ENCODE results near the gene ALB.
"Not testable (repeated sequence)": the region's sequence is repeated elsewhere in the genome, so short reads cannot be mapped to it uniquely, and the experiment has no call there.

Gene ALB

DNA sequence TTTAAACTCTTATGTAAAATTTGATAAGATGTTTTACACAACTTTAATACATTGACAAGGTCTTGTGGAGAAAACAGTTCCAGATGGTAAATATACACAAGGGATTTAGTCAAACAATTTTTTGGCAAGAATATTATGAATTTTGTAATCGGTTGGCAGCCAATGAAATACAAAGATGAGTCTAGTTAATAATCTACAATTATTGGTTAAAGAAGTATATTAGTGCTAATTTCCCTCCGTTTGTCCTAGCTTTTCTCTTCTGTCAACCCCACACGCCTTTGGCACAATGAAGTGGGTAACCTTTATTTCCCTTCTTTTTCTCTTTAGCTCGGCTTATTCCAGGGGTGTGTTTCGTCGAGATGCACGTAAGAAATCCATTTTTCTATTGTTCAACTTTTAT lies at the start of gene ALB:
Gene ALB, plus strand, starts transcription at position 246 of the 400 bp plus-strand sequence. Its CDS starts 41 bp downstream, at position 287.
- no peak for DNase-seq

DNA sequence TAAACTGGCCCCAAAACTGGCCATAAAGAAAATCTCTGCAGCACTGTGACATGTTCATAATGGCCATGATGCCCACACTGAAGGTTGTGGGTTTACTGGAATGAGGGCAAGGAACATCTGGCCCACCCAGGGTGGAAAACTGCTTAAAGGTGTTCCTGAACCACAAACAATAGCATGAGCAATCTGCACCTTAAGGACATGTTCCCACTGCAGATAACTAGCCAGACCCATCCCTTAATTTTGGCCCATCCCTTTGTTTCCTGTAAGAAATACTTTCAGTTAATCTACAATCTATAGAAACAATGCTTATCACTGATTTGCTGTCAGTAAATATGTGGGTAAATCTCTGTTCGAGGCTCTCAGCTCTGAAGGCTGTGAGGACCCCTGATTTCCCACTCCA lies 46.9 kb upstream of the ALB start:
- DNase-seq: not testable (repeated sequence)

GRCh38 chr4:73369506-73370199 lies 34.4 kb upstream of the ALB start:
- DNase-seq: not testable (repeated sequence)

GRCh38 chr4:73375328-73375741 lies 28.8 kb upstream of the ALB start:
- no peak for DNase-seq

- no peak for DNase-seq
Measured at GRCh38 chr4:73376251-73376650, 27.8 kb upstream of the ALB start.

DNA sequence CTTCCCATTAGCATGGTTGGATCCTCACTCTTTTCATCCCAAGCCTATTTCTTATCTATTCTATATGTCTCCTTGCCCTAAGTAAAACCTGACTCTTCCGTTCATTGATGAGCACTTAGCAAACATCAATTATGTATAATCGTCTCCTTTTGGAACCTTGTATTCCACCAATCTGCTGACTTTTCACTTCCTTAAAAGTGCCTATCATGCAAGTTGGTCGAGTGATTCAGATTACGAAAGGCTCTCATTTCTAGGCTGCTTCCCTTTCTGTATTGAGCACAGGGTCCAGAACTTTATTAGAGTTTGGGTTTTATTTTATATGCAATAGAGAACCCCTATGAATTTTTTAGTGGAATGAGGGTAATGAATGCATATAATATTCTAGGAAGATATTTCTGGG lies 27.1 kb upstream of the ALB start:
- DNase-seq: no peak

GRCh38 chr4:73378887-73379286 lies 25.2 kb upstream of the ALB start:
- DNase-seq: no peak

DNA sequence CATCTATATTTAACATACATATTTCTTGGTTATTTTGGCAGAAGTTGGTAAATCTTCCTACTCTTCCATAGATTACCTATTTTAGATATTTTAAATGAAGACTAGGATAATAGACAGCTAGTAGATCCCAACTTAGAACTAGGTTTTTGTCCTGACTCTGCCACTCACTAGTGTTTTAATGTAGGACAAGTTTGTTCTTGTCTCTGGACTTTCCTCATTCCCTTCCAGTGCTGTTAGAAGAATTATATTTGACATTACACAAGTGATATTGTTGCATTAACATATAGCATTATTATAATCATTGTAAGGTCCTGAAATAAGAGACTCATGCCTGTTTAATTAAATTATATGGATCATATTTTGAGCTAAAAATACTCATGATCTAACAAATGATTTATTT lies 24.1 kb upstream of the ALB start:
- no peak for DNase-seq

- no peak for DNase-seq
Measured at GRCh38 chr4:73381214-73381613, 22.9 kb upstream of the ALB start.

GRCh38 chr4:73383452-73383851 lies 20.6 kb upstream of the ALB start:
- DNase-seq: no peak

GRCh38 chr4:73387552-73387951 lies 16.5 kb upstream of the ALB start:
- no peak for DNase-seq

- DNase-seq: no peak
Measured at GRCh38 chr4:73388887-73389286, 15.2 kb upstream of the ALB start.

GRCh38 chr4:73389663-73390062 lies 14.4 kb upstream of the ALB start:
- DNase-seq: not testable (repeated sequence)

DNA sequence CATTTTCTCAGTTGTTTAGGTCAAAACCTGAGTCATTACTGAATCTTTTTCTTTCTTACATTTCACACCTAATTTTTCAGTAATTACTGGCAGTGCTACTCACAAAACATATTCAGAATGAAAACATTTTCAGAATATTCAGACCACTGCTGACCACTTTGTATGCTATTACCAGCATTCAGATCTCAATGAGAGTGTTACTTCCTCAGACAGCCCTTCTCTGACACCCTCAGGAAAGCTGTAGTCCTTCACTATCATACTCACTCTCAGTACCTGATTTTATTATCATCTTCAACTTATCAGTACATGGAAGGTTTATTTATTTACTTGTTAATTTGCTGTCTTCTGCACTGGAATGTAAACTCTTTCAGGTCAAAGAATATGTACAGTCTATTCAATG lies 12.3 kb upstream of the ALB start:
- no peak for DNase-seq

- no peak for DNase-seq
Measured at GRCh38 chr4:73392936-73393335, 11.2 kb upstream of the ALB start.

DNA sequence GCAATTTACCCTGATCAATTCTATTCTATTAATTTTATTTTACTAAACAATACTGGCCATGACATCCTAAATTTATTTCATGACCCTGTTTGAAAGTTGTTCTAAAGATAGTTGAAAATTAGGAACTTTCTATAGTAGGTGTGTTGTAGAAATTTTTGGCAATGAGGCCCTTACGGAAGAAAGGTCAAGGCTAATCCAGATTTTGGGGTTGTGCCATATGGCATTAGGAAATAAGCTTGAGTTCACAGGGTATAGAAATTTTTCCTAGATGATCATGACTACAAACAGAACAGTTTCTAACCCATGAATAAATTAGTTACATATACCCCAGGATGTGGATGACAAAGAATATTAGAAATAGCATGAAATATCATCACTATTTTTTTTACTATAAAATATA lies 7.8 kb upstream of the ALB start:
- DNase-seq: no peak

GRCh38 chr4:73396993-73397972 lies 6.8 kb upstream of the ALB start:
- no peak for DNase-seq

DNA sequence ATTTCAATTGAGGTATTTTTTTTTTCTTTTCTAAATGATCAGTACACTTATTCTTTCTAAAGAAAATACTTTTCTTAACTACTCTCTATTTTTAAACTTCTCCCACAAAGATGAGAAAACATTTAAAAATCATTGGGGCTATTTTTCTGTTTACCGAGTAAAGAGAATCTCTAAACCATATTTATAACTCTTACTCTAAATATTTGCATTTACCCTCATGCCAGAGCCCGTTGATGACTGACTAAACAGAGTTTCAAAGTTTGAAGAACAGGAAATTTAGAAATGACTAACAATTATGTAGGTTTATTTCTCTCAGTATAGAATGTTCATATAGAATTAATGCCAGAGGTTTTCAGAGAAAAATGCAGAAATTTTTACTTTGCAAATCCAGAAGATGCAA lies 2.7 kb upstream of the ALB start:
- DNase-seq: no peak

- DNase-seq: no peak
Measured at GRCh38 chr4:73404457-73404856, 370 bp downstream of the ALB start.

DNA sequence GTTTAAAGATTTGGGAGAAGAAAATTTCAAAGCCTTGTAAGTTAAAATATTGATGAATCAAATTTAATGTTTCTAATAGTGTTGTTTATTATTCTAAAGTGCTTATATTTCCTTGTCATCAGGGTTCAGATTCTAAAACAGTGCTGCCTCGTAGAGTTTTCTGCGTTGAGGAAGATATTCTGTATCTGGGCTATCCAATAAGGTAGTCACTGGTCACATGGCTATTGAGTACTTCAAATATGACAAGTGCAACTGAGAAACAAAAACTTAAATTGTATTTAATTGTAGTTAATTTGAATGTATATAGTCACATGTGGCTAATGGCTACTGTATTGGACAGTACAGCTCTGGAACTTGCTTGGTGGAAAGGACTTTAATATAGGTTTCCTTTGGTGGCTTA lies 1.1 kb downstream of the ALB start:
- DNase-seq: no peak

DNA sequence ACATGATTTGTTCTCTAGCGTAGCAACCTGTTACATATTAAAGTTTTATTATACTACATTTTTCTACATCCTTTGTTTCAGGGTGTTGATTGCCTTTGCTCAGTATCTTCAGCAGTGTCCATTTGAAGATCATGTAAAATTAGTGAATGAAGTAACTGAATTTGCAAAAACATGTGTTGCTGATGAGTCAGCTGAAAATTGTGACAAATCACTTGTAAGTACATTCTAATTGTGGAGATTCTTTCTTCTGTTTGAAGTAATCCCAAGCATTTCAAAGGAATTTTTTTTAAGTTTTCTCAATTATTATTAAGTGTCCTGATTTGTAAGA lies 2.4 kb downstream of the ALB start:
- DNase-seq: no peak

DNA sequence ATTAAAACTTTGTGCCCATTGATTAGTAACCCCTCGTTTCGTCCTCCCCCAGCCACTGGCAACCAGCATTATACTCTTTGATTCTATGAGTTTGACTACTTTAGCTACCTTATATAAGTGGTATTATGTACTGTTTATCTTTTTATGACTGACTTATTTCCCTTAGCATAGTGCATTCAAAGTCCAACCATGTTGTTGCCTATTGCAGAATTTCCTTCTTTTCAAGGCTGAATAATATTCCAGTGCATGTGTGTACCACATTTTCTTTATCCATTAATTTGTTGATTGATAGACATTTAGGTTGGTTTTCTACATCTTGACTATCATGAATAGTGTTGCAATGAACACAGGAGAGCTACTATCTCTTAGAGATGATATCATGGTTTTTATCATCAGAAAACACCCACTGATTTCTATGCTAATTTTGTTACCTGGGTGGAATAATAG lies 3.2 kb downstream of the ALB start:
- no peak for DNase-seq

DNA sequence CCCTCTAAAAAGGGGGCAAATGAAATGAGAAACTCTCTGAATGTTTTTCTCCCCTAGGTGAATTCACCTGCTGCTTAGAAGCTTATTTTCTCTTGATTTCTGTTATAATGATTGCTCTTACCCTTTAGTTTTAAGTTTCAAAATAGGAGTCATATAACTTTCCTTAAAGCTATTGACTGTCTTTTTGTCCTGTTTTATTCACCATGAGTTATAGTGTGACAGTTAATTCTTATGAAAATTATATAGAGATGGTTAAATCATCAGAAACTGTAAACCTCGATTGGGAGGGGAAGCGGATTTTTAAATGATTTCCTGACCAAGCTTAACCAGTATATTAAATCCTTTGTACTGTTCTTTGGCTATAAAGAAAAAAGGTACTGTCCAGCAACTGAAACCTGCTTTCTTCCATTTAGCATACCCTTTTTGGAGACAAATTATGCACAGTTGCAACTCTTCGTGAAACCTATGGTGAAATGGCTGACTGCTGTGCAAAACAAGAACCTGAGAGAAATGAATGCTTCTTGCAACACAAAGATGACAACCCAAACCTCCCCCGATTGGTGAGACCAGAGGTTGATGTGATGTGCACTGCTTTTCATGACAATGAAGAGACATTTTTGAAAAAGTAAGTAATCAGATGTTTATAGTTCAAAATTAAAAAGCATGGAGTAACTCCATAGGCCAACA lies 4.2 kb downstream of the ALB start:
- DNase-seq: no peak
